ENCODE measurements around the gene TP53TG3C. TPM values are rescaled to one million over a fixed set of nuclear protein-coding genes. Genes with fewer than 3 reads are reported as not detected.
"Not testable (repeated sequence)": the region's sequence is repeated elsewhere in the genome, so short reads cannot be mapped to it uniquely, and the experiment has no call there.

Gene TP53TG3C, protein sequence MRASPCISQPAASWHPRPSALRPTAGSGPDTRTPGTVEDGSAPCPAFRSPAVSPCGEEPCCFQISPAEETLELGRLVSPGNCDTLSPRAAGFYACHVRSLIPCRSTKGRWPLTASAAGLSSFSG
- total RNA-seq (2021; ENCODE audit: unreplicated experiment) (not detected), Bru-seq, nascent RNA (not detected), BruChase-seq, experiment 1, labeled RNA remaining after a 6-hour chase (not detected), BruChase-seq, experiment 2, labeled RNA remaining after a 2-hour chase (not detected)
- polyA plus RNA-seq (2012), result not detected in 2 replicates
- long read RNA-seq, result 0 reads

DNA sequence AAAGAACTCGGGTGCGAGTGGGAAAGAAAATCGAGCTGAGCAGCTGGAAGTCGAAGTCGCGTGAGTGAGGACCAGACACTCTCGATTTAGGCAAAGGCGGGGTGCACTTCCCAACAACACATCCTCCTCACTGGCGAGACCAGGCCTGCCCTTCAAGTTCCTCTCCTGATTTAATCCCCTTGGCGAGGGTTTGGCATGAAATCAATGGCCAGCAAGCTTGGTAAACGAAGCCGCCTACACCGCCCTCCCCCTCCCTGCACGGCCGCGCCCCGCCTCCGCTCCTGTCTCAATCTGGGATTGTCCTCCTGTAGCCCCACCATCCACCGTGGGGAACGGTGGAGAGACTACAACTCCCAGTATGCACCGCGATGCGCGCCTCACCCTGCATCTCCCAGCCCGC lies at the start of gene TP53TG3C:
TP53TG3C (plus strand) TSS at position 301 of the 400 bp plus-strand sequence; CDS start at position 369, 68 bp downstream.
- H3K4me3 ChIP-seq (replicated peaks in 1 of 2; ENCODE audit: low read depth in 1 of 2, low read length in 2 of 2); RAD21 ChIA-PET (ENCODE audit: low non-redundant PET in 1 of 2, low total read pairs in 2 of 2, uncharacterized antibody in 2 of 2, unreplicated experiment in 2 of 2); DNase-seq (ENCODE audit: low read depth, low spot score); H3K9me2 ChIP-seq (ENCODE audit: insufficient read depth); H3K4me2 ChIP-seq (ENCODE audit: low read length); H3K27me3 ChIP-seq (ENCODE audit: insufficient read depth, low read length); POLR2A ChIA-PET; ATAC-seq; H2AFZ ChIP-seq (ENCODE audit: low read depth, low read length, poor library complexity, severe bottlenecking); intact Hi-C loops (cut with micrococcal nuclease); H3K9me3 ChIP-seq (ENCODE audit: control insufficient read depth in 1 of 2, insufficient read depth in 1 of 2, low read depth in 1 of 2, low read length in 2 of 2); H3K9ac ChIP-seq (ENCODE audit: low read length); BruUV-seq (replicated peaks); H4K20me1 ChIP-seq (ENCODE audit: insufficient read depth); H3K4me1 ChIP-seq (ENCODE audit: control insufficient read depth in 1 of 2, insufficient read depth in 2 of 2, low read length in 2 of 2); H3K27ac ChIP-seq (ENCODE audit: low read depth, low read length); H3K79me2 ChIP-seq (ENCODE audit: insufficient read depth, low read length); H3K36me3 ChIP-seq (ENCODE audit: control insufficient read depth in 1 of 2, insufficient read depth in 2 of 2, low read length in 2 of 2); CTCF ChIA-PET: not testable (repeated sequence)

Other genes starting within 250 kb of the TP53TG3C start
- not detected for gene TP53TG3E, start 110.1 kb downstream of the TP53TG3C start, total RNA-seq (2021; ENCODE audit: unreplicated experiment)
- not detected for gene TP53TG3B, start 166.6 kb downstream of the TP53TG3C start, total RNA-seq (2021; ENCODE audit: unreplicated experiment)